ENCODE results near the gene PLXDC2. TPM values are rescaled to one million over a fixed set of nuclear protein-coding genes. Genes with fewer than 3 reads are reported as not detected.

The PLXDC2 gene
- total and polyA plus RNA-seq, 10 of the 15 experiments (the other 5 are each of a cell fraction or from before 2014, with no cell fraction given) = 0.05 to 1.8 (median 0.14) TPM; not detected in 2

DNA sequence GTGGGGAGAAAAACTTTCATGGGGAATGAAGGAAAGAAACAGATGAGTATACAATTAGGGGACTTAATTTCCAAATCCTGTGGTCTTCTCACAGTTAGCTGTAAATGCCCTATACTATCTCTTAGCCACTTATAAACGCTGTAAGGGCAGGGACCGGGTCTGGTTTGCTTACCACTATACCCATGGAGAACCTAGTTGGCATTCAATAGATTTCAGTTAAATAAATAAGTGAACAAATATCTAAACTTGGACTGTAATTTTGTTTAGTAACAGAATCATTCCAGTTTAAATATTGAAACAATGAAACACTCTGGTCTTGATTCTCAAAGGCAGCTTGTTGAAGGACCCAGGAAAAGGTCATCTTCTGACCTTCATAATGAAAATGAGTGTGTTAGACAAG is 158.3 kb downstream of the PLXDC2 start (continued):
- TF ChIP-seq SMC3 (IDR thresholded peaks at IDR 0.05; ENCODE audit: borderline replicate concordance, low read length) = no peak
- TF ChIP-seq RUNX3 (IDR thresholded peaks at IDR 0.05; ENCODE audit: low read length) = no peak
- TF ChIP-seq, protein P1, sequence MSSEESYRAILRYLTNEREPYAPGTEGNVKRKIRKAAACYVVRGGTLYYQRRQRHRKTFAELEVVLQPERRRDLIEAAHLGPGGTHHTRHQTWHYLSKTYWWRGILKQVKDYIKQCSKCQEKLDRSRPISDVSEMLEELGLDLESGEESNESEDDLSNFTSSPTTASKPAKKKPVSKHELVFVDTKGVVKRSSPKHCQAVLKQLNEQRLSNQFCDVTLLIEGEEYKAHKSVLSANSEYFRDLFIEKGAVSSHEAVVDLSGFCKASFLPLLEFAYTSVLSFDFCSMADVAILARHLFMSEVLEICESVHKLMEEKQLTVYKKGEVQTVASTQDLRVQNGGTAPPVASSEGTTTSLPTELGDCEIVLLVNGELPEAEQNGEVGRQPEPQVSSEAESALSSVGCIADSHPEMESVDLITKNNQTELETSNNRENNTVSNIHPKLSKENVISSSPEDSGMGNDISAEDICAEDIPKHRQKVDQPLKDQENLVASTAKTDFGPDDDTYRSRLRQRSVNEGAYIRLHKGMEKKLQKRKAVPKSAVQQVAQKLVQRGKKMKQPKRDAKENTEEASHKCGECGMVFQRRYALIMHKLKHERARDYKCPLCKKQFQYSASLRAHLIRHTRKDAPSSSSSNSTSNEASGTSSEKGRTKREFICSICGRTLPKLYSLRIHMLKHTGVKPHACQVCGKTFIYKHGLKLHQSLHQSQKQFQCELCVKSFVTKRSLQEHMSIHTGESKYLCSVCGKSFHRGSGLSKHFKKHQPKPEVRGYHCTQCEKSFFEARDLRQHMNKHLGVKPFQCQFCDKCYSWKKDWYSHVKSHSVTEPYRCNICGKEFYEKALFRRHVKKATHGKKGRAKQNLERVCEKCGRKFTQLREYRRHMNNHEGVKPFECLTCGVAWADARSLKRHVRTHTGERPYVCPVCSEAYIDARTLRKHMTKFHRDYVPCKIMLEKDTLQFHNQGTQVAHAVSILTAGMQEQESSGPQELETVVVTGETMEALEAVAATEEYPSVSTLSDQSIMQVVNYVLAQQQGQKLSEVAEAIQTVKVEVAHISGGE (CRISPR knock-in tag; IDR thresholded peaks at IDR 0.05) = no peak
- no peak for TF ChIP-seq TARDBP (IDR thresholded peaks at IDR 0.05; ENCODE audit: borderline replicate concordance)
- TF ChIP-seq EP300 (IDR thresholded peaks at IDR 0.05; ENCODE audit: borderline replicate concordance in 1 of 2, control insufficient read depth in 1 of 2, low read depth in 2 of 2, low read length in 2 of 2) = no peak
- no peak for TF ChIP-seq MYC (IDR thresholded peaks at IDR 0.05; ENCODE audit: insufficient read depth, insufficient read length, insufficient replicate concordance, low read length, severe bottlenecking)
- no peak for TF ChIP-seq HDAC6 (IDR thresholded peaks at IDR 0.05; ENCODE audit: unreplicated experiment)
- TF ChIP-seq, protein P2, sequence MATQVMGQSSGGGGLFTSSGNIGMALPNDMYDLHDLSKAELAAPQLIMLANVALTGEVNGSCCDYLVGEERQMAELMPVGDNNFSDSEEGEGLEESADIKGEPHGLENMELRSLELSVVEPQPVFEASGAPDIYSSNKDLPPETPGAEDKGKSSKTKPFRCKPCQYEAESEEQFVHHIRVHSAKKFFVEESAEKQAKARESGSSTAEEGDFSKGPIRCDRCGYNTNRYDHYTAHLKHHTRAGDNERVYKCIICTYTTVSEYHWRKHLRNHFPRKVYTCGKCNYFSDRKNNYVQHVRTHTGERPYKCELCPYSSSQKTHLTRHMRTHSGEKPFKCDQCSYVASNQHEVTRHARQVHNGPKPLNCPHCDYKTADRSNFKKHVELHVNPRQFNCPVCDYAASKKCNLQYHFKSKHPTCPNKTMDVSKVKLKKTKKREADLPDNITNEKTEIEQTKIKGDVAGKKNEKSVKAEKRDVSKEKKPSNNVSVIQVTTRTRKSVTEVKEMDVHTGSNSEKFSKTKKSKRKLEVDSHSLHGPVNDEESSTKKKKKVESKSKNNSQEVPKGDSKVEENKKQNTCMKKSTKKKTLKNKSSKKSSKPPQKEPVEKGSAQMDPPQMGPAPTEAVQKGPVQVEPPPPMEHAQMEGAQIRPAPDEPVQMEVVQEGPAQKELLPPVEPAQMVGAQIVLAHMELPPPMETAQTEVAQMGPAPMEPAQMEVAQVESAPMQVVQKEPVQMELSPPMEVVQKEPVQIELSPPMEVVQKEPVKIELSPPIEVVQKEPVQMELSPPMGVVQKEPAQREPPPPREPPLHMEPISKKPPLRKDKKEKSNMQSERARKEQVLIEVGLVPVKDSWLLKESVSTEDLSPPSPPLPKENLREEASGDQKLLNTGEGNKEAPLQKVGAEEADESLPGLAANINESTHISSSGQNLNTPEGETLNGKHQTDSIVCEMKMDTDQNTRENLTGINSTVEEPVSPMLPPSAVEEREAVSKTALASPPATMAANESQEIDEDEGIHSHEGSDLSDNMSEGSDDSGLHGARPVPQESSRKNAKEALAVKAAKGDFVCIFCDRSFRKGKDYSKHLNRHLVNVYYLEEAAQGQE (IDR thresholded peaks at IDR 0.05; ENCODE audit: low read depth, low read length) = no peak
- TF ChIP-seq ZNF622 (IDR thresholded peaks at IDR 0.05) = no peak
